ENCODE measurements around the gene HNRNPH2. TPM values are rescaled to one million over a fixed set of nuclear protein-coding genes. Genes with fewer than 3 reads are reported as not detected.

The HNRNPH2 gene
- total and polyA plus RNA-seq, 9 of the 15 experiments (the other 6 are each of a cell fraction or from before 2014, with no cell fraction given), result 40.0 to 130 (median 60.3) TPM

DNA sequence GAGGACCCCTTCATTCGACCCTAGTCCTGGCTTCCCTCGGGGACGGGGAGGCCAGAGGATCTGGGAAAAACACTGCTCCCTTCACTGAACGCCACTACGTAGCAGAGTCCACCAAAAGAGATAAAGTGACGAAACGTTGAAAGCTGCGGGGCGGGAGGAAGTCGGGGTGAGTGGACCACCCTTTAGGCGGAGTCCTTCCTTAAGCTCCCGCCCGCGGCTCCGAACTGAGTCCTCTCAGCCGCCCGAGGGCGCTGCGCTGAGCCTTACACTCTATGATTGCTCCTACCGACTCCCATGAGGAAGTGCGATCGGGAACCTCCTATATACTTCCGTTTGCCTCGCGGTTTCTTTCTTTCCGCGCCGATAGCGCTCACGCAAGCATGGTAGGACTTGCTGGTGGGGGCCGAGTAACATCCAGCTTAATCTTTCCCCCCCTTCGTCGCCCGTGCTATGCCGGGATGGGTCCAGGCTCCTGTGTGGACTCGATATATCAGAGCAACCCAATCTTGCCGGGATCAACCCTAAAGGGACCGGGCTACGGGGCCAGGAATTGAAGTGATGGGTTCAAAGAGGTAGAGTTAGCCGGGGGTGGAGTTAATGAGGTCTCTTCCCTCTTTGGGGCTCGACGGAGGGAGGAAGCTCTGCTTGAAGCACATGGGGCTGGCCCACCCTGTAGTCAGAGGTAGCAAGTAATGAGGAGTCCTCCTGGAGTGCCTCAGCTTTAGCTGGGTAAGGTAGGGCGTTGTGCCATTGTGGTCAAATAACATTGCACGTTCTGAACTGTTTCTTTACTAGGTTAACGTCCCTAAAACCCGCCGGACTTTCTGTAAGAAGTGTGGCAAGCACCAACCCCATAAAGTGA is 17.1 kb upstream of the HNRNPH2 start, which contains the start of gene RPL36A (continued):
- TF ChIP-seq MEF2A (IDR thresholded peaks at IDR 0.05; ENCODE audit: control insufficient read depth, low read depth, low read length), result peak; percentile 26; the same call in 1 of the 2 replicates
- no peak for TF ChIP-seq MYNN (IDR thresholded peaks at IDR 0.05)
- TF ChIP-seq MYNN (CRISPR knock-in tag; IDR thresholded peaks at IDR 0.05), result no peak
- TF ChIP-seq, protein P1, sequence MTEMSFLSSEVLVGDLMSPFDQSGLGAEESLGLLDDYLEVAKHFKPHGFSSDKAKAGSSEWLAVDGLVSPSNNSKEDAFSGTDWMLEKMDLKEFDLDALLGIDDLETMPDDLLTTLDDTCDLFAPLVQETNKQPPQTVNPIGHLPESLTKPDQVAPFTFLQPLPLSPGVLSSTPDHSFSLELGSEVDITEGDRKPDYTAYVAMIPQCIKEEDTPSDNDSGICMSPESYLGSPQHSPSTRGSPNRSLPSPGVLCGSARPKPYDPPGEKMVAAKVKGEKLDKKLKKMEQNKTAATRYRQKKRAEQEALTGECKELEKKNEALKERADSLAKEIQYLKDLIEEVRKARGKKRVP (CRISPR knock-in tag; IDR thresholded peaks at IDR 0.05), result no peak
- TF ChIP-seq ZNF274 (IDR thresholded peaks at IDR 0.05; ENCODE audit: borderline replicate concordance, low read depth, low read length), result no peak
- no peak for TF ChIP-seq OTX1 (CRISPR knock-in tag; IDR thresholded peaks at IDR 0.05)
- no peak for TF ChIP-seq TEAD1 (CRISPR knock-in tag; IDR thresholded peaks at IDR 0.05)
- TF ChIP-seq HMGN3 (IDR thresholded peaks at IDR 0.05; ENCODE audit: borderline replicate concordance, extremely low read depth, insufficient read length, low read depth, low read length), result no peak
- no peak for TF ChIP-seq JUNB (CRISPR knock-in tag; conservative IDR thresholded peaks at IDR 0.05)
- no peak for TF ChIP-seq ZNF696 (CRISPR knock-in tag; conservative IDR thresholded peaks at IDR 0.05)
- TF ChIP-seq MED1 (CRISPR knock-in tag; IDR thresholded peaks at IDR 0.05; ENCODE audit: borderline replicate concordance), result no peak
- no peak for TF ChIP-seq ZNF140 (CRISPR knock-in tag; IDR thresholded peaks at IDR 0.05)
- TF ChIP-seq ZNF143 (CRISPR knock-in tag; IDR thresholded peaks at IDR 0.05), result peak; percentile 59
- TF ChIP-seq SP2 (IDR thresholded peaks at IDR 0.05; ENCODE audit: extremely low read depth, low read depth, low read length, poor library complexity, severe bottlenecking), result peak; percentile 91
- peak; percentile 58 for TF ChIP-seq CEBPB (tag; IDR thresholded peaks at IDR 0.05)
- TF ChIP-seq ZKSCAN8 (CRISPR knock-in tag; IDR thresholded peaks at IDR 0.05), result no peak
- TF ChIP-seq ZNF165 (CRISPR knock-in tag; IDR thresholded peaks at IDR 0.05; ENCODE audit: borderline replicate concordance), result no peak
- TF ChIP-seq TGIF2 (CRISPR knock-in tag; IDR thresholded peaks at IDR 0.05), result no peak
- no peak for TF ChIP-seq ZNF134 (CRISPR knock-in tag; conservative IDR thresholded peaks at IDR 0.05)
- 0 out of 2 replicates have a peak, but pooled peaks have one; percentile 53 for TF ChIP-seq LARP7 (IDR thresholded peaks at IDR 0.05)
- TF ChIP-seq, protein P2, sequence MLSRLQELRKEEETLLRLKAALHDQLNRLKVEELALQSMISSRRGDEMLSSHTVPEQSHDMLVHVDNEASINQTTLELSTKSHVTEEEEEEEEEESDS (CRISPR knock-in tag; IDR thresholded peaks at IDR 0.05), result no peak
- TF ChIP-seq ZNF23 (CRISPR knock-in tag; IDR thresholded peaks at IDR 0.05), result no peak
- no peak for TF ChIP-seq ZC3H4 (CRISPR knock-in tag; IDR thresholded peaks at IDR 0.05; ENCODE audit: borderline replicate concordance)
- TF ChIP-seq POLR2AphosphoS2 (IDR thresholded peaks at IDR 0.05; ENCODE audit: low read length), result peak; percentile 57; the same call in 1 of the 2 replicates
- peak; percentile 87 for TF ChIP-seq LCOR (CRISPR knock-in tag; IDR thresholded peaks at IDR 0.05)
- TF ChIP-seq TCFL5 (CRISPR knock-in tag; conservative IDR thresholded peaks at IDR 0.05), result no peak
- TF ChIP-seq RCOR1 (IDR thresholded peaks at IDR 0.05; ENCODE audit: borderline replicate concordance in 1 of 2, low read depth in 2 of 2, low read length in 2 of 2), result peak in 1 of 2 experiments; percentile 43; a peak in 1 of 4 replicates
- TF ChIP-seq DNMT1 (IDR thresholded peaks at IDR 0.05), result no peak
- TF ChIP-seq, protein P3, sequence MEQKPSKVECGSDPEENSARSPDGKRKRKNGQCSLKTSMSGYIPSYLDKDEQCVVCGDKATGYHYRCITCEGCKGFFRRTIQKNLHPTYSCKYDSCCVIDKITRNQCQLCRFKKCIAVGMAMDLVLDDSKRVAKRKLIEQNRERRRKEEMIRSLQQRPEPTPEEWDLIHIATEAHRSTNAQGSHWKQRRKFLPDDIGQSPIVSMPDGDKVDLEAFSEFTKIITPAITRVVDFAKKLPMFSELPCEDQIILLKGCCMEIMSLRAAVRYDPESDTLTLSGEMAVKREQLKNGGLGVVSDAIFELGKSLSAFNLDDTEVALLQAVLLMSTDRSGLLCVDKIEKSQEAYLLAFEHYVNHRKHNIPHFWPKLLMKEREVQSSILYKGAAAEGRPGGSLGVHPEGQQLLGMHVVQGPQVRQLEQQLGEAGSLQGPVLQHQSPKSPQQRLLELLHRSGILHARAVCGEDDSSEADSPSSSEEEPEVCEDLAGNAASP (IDR thresholded peaks at IDR 0.05), result no peak

Data from K562 (cell line).